Body of pancreas (tissue), 4 donors: ENCODE data around the gene SEC14L1. TPM values are rescaled to one million over a fixed set of nuclear protein-coding genes. Genes with fewer than 3 reads are reported as not detected.
A peak's percentile ranks its signal among the peaks of the same experiment; 100 is the strongest.

Experiments
- ATAC-seq: fragments of 150-250 bp; one replicate; pipeline ENCODE4 v1.9.1; 2016
- DNase-seq, 4 donors: peaks; one replicate each; pipeline ENCODE4 v3.0.0-alpha.2; 2019
- H3K27ac ChIP-seq, 4 donors: fragments of 200-600 bp; sonication (generic); 1 replicate in 3 of 4; 2 replicates in 1 of 4; pipeline versions ENCODE4 v1.5.1 to v1.6.1; 2016 to 2019; ENCODE audit warnings: mild to moderate bottlenecking in 1 of 4, mixed read lengths in 1 of 4, moderate library complexity in 1 of 4
- H3K27me3 ChIP-seq, 2 donors: fragments of 200-600 bp; sonication (generic); one replicate each; pipeline ENCODE4 v1.6.0; 2016; ENCODE audit warnings: mild to moderate bottlenecking in 1 of 2
- H3K36me3 ChIP-seq, 2 donors: fragments of 200-600 bp; sonication (generic); replicated peaks in 1 of 2; 2 replicates each; pipeline ENCODE4 v1.5.1; 2016; ENCODE audit warnings: low read depth in 2 of 2; ENCODE audit not compliant: insufficient read depth in 1 of 2
- H3K4me1 ChIP-seq: fragments of 200-600 bp; sonication (generic); one replicate; pipeline ENCODE4 v1.6.0; 2016
- H3K4me3 ChIP-seq, 2 donors: fragments of 200-600 bp; sonication (generic); 1 replicate in 1 of 2; 2 replicates in 1 of 2; pipeline ENCODE4 v1.5.1; 2016 to 2019
- H3K9me3 ChIP-seq, 3 donors: fragments of 200-600 bp; sonication (generic); 1 replicate in 2 of 3; 2 replicates in 1 of 3; pipeline ENCODE4 v1.5.1; 2016
- POLR2A ChIP-seq, 3 donors: fragments of 450-650 bp; IDR thresholded peaks; one replicate each; pipeline ENCODE4 v1.6.1; 2016; ENCODE audit warnings: antibody characterized with exemption in 3 of 3, mild to moderate bottlenecking in 2 of 3
- WGBS, 2 donors: methylation state at CpG; one replicate each; pipeline ENCODE4 v1.1.5; 2017; 5-methylcytosine and 5-hydroxymethylcytosine counted together
- intact Hi-C: fragments of 100-400 bp; cut with DNase I; formaldehyde crosslinking; loops from one replicate; pipeline ENCODE4 v1.15.1; 2023
- total RNA-seq, 2 donors: library from RNA; depleted of rRNA; stranded (reverse); fragments of >200 nt; gene quantifications; one replicate each; pipeline ENCODE4 v1.1.0, GENCODE V29; 2016
- TF ChIP-seq, protein P1 (sequence below), 7 experiments: fragments of 450-650 bp in 4 of 7; fragments of 200-600 bp in 3 of 7; sonication (generic) in 3 of 7; IDR thresholded peaks; one replicate each; pipeline ENCODE4 v1.5.1; 2016 to 2019; ENCODE audit warnings: antibody characterized with exemption in 7 of 7

The SEC14L1 gene
- total RNA-seq, 2 donors from 2014 or later: 22.1 to 36.8 TPM

GRCh38 chr17:77167472-77168306, 26.9 kb downstream of the SEC14L1 start:
- Histone ChIP-seq H3K36me3 (no peaks in the 10 kb centered on the region), H3K27me3 (no peaks in the 10 kb centered on the region), H3K9me3 (peaks cover 0 to 10% (median 0%) of the 10 kb centered on the region in 3 donors), H3K4me3 (no peak overlapping the region), H3K27ac (no peak overlapping the region), H3K4me1 (peaks cover 33% of the 10 kb centered on the region)
- ATAC-seq (no peak), DNase-seq (no peak)
- WGBS, 2 donors: 93 to 97% methylated on average over 12 of the region's 12 CpGs
- TF ChIP-seq, protein P1, sequence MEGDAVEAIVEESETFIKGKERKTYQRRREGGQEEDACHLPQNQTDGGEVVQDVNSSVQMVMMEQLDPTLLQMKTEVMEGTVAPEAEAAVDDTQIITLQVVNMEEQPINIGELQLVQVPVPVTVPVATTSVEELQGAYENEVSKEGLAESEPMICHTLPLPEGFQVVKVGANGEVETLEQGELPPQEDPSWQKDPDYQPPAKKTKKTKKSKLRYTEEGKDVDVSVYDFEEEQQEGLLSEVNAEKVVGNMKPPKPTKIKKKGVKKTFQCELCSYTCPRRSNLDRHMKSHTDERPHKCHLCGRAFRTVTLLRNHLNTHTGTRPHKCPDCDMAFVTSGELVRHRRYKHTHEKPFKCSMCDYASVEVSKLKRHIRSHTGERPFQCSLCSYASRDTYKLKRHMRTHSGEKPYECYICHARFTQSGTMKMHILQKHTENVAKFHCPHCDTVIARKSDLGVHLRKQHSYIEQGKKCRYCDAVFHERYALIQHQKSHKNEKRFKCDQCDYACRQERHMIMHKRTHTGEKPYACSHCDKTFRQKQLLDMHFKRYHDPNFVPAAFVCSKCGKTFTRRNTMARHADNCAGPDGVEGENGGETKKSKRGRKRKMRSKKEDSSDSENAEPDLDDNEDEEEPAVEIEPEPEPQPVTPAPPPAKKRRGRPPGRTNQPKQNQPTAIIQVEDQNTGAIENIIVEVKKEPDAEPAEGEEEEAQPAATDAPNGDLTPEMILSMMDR (IDR thresholded peaks at IDR 0.05): no peak
- TF ChIP-seq POLR2A (IDR thresholded peaks at IDR 0.05): no peak
- intact Hi-C loops: no loop called here

DNA sequence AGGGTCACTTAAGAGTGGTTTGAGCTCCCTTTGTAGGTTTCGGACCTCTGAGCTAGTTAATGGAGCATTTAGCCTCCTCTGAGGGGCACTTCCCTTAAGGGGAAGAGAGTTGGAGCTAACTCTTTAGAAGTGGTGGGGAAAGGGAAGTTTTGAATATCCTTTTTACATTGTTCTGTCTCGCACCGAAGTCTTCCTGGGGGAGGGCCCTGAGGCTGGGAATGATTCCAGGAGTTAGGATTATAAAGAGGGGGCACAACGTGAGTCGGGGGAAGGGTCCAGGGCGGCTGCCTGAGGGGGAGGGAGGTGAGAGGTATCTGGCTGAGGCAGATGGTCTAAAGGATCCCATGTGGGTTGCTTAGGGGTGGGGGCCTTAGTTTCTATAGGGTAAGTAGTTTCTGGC, 32.3 kb downstream of the SEC14L1 start:
- peaks cover 0 to 17% (median 0%) of the 10 kb centered on the region in 3 donors for H3K9me3 ChIP-seq
- no peak overlapping the region for H3K27ac ChIP-seq
- no peak for DNase-seq
- H3K4me3 ChIP-seq: no peak overlapping the region
- intact Hi-C loops: no loop called here
- TF ChIP-seq, protein P1 (IDR thresholded peaks at IDR 0.05): no peak
- no peak for TF ChIP-seq POLR2A (IDR thresholded peaks at IDR 0.05)
- no peak for ATAC-seq
- H3K27me3 ChIP-seq: no peaks in the 10 kb centered on the region
- 88 to 92% methylated on average over 6 of the region's 6 CpGs for WGBS, 2 donors
- H3K36me3 ChIP-seq: no peaks in the 10 kb centered on the region
- H3K4me1 ChIP-seq: peaks cover 29% of the 10 kb centered on the region

DNA sequence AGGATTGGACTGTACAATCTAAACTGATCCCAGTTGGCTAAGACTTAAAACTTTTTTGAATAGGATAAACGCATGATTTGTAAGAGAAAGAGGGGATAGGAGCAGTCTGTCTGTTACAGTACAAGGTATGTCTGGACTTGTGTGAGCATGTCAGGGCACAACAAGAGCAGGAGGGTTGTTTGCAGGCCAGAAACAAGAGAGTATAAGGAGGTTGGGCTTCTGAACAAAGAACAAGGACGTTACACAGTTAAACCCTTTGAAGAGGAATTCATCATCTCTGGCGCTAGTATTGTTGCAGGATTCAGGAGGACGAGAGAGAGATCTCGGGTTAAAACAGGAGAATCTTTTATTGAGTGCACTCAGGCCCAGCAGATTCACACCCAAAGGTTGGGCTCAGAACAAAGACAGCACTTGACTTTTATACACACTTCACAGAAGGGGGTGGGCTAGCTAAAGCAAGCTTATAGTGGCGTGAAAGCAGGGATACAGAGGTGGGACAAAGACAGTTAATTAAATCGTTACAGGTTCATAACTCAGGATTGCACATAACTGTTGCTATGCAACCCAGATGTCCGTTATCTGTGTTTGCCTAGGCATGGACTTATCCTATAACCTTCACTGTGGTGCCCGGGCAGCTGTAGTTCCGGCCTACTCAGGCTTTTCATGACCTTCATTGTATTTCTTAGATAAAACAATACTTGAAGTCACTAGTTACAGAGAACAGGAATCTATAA, 34.3 kb downstream of the SEC14L1 start:
- ATAC-seq (peak; percentile 91), DNase-seq (peak; percentile 71 to 89 (median 84))
- Histone ChIP-seq H3K36me3 (no peaks in the 10 kb centered on the region), H3K9me3 (peaks cover 0 to 13% (median 0%) of the 10 kb centered on the region in 3 donors), H3K4me3 (no peak overlapping the region), H3K27me3 (no peaks in the 10 kb centered on the region), H3K27ac (peak overlapping the region; percentile 2 to 86 (median 72)), H3K4me1 (peaks cover 42% of the 10 kb centered on the region)
- TF ChIP-seq, protein P1 (IDR thresholded peaks at IDR 0.05): no peak
- no peak for TF ChIP-seq POLR2A (IDR thresholded peaks at IDR 0.05)
- intact Hi-C loops: no loop called here
- WGBS, 2 donors: 50 to 56% methylated on average over 10 of the region's 10 CpGs

DNA sequence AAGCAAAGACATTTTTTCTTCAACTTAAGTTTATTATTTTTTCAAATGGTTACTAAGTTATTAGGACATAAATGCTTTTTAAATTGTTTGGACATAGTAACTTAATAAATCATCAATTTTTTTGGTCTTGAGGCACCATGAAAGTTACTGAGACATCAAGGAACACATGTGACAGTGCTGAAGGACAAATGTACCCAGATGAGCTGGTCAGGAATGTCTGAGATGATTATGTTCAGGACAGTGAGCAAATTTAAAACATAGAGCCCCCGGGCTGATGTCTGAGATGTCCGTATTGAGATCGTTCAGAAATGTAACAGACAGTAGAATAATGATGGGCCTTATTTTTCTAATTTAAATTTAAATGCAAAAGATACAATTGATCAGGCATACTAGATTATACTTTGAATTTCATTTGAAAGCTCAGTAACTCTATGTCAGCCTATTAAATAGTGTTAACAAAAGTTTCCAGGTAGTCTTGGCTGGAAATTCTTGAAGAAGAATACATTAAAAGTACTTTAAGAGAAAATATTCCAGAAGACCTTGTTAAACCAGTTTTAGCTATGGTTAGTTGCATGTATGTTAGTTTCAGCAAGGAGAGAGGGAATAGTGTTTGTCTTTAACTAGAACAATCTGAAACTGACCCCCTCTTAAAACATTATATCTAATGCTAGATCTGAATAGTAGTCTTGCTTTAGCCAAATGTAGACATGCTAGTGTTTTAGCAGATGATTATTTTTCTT, 36.4 kb downstream of the SEC14L1 start:
- intact Hi-C loops: no loop called here
- ATAC-seq (no peak), DNase-seq (no peak)
- peak overlapping the region; percentile 68 to 86 (median 72) for H3K27ac ChIP-seq
- H3K4me1 ChIP-seq: peaks cover 47% of the 10 kb centered on the region
- H3K36me3 ChIP-seq: no peaks in the 10 kb centered on the region
- no peak overlapping the region for H3K4me3 ChIP-seq
- no peaks in the 10 kb centered on the region for H3K27me3 ChIP-seq
- TF ChIP-seq, protein P1 (IDR thresholded peaks at IDR 0.05): no peak
- no peak for TF ChIP-seq POLR2A (IDR thresholded peaks at IDR 0.05)
- H3K9me3 ChIP-seq: peaks cover 0 to 13% (median 0%) of the 10 kb centered on the region in 3 donors
- whole genome bisulfite sequencing, 2 donors: 90 to 93% methylated on average over 3 of the region's 3 CpGs
